Parietal lobe (tissue), 2 donors: ENCODE data around the gene SRSF10. TPM values are rescaled to one million over a fixed set of nuclear protein-coding genes. Genes with fewer than 3 reads are reported as not detected.

Experiments
- small RNA-seq: library from RNA; depleted of rRNA; stranded (forward); fragments of <200 nt; gene quantifications from one replicate; pipeline ENCODE3, GENCODE V24; 2014; ENCODE audit warnings: low replicate concordance
- total RNA-seq: library from RNA; depleted of rRNA; stranded (reverse); fragments of >200 nt; gene quantifications from one replicate; pipeline ENCODE4 v1.2.3, GENCODE V29; 2014

SRSF10 gene
- total RNA-seq = 187 TPM

DNA sequence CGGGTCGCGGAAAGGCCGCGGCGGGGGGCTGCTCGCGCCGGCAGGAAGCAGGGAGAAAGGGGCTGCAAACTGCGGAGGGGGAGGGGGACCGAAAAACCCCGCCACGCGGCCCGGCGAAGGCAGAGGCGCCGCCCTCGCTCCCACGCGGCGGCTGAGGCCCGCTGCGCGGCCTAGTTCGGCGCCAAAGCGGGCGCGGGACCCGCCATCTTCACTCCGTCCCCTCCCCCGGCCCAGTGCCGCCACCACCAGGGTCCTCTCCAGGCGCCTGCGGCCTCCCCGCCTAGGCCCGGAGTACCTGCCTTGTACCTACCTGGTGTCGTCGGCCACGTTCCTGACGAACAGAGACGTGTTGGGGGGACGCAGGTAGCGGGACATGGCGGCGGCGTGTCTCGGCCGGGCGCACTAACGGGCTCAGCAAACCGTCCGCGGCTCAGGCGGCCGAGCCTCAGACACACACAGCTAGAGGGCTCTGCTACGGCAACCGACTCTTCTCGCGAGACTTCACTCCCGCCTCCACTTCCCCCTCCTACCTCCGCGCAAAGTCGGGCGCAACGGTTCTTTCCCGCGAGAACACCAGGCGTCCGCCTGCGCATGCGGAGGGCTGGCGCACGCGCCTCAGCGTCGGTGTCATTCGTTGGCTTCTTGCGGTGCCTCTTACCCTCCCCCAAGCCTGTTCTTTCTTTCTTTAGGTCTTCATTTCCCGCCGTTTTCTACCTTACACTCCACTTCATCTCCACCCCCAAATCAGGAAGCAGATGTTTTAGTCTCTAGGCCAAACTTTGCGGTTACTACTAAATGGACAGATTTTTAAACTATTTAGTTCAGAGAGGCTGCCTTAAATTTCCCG, at the start of gene SRSF10:
TSS of gene SRSF10 (minus strand) at position 447 of the 847 bp plus-strand sequence. CDS start at position 375, 72 bp downstream.

DNA sequence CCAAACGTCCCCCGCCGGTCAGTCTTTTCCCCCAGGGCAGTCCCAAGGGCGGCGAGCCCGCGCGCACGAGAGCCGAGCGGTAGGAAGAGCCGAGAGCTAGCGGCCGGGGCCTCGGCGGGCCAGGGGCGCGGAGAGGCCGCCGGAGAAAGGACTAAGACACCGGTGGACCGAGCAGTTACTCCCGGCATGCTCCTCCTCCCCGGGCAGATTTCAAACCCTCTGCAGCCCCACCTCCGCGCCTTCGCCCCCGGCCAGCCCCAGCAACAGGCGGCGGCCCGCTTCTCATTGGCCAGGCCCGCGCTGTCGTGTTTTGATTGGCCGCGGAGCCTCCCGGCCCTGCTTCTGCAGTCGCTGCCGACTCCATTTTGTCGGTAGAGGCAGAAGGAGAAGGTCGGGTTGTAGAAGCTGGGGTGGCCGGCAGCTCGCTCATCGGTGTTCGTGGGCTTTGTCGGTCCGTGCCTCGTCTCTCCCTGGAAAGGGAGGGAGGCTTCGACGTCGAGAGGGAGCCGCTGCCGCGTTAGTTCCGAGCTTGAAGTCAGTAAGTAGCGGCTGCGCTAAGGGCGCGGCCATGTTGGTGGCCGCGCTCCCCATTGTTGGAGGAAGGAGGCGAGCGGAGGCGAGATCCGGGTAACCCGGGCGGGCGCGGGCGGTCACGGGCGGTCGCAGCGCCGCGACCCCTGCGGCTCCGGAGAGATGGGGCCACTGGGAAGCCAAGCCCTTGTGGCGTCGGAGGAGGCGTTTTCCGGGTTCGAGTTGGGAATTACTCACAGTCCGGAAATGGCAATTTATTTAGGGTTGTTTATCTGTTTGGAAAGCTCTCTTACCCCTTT, 20.5 kb downstream of the SRSF10 start, which contains the start of gene PNRC2:
TSS of gene PNRC2 (plus strand) at position 368 of the 830 bp plus-strand sequence. CDS start 1,630 bp downstream, outside the sequence.

Small RNAs within 50 kb of the gene (small RNA-seq; reads per million reads assigned to genes)
- not detected for gene MIR378F

Other genes with a start within 250 kb of the SRSF10 start
- 28.5 TPM for gene ELOA, start 236.9 kb downstream of the SRSF10 start, total RNA-seq
- gene PITHD1, start 201.9 kb downstream of the SRSF10 start, total RNA-seq = 55.7 TPM
- gene LYPLA2, start 189.2 kb downstream of the SRSF10 start, total RNA-seq = 27.2 TPM
- 28.2 TPM for gene GALE, start 179.6 kb downstream of the SRSF10 start, total RNA-seq
- gene HMGCL, start 154.9 kb downstream of the SRSF10 start, total RNA-seq = 11.9 TPM
- 14.7 TPM for gene FUCA1, start 112.0 kb downstream of the SRSF10 start, total RNA-seq
- gene CNR2, start 67.0 kb downstream of the SRSF10 start, total RNA-seq = not detected
- gene PNRC2, start 20.5 kb downstream of the SRSF10 start, total RNA-seq = 59.8 TPM
- gene MYOM3, start 131.8 kb upstream of the SRSF10 start, total RNA-seq = not detected
- gene IL22RA1, start 162.8 kb upstream of the SRSF10 start, total RNA-seq = not detected
- gene IFNLR1, start 207.0 kb upstream of the SRSF10 start, total RNA-seq = under 0.01 TPM